ENCODE measurements around the gene SUGCT.

SUGCT gene

GRCh38 chr7:40474790-40475680 is 340.2 kb downstream of the SUGCT start:
- DNase-seq (ENCODE audit: low read depth): no peak

GRCh38 chr7:40475681-40475982 is 340.8 kb downstream of the SUGCT start:
- DNase-seq (ENCODE audit: low read depth): no peak

- DNase-seq (ENCODE audit: low read depth): no peak
These were observed 342.3 kb downstream of the SUGCT start for GRCh38 chr7:40477094-40477493.

GRCh38 chr7:40482845-40483244 is 348.0 kb downstream of the SUGCT start:
- DNase-seq (ENCODE audit: low read depth): no peak

- no peak for DNase-seq (ENCODE audit: low read depth)
These were observed 348.8 kb downstream of the SUGCT start for GRCh38 chr7:40483630-40484029.

- no peak for DNase-seq (ENCODE audit: low read depth)
These were observed 355.2 kb downstream of the SUGCT start for GRCh38 chr7:40489844-40490602.

GRCh38 chr7:40490603-40490924 is 355.8 kb downstream of the SUGCT start:
- no peak for DNase-seq (ENCODE audit: low read depth)

- DNase-seq (ENCODE audit: low read depth): no peak
These were observed 358.1 kb downstream of the SUGCT start for GRCh38 chr7:40492946-40493345.

GRCh38 chr7:40493609-40494051 is 358.8 kb downstream of the SUGCT start:
- no peak for DNase-seq (ENCODE audit: low read depth)

GRCh38 chr7:40498924-40499510 is 364.2 kb downstream of the SUGCT start:
- no peak for DNase-seq (ENCODE audit: low read depth)

GRCh38 chr7:40499718-40500117 is 364.9 kb downstream of the SUGCT start:
- no peak for DNase-seq (ENCODE audit: low read depth)

- no peak for DNase-seq (ENCODE audit: low read depth)
These were observed 365.4 kb downstream of the SUGCT start for GRCh38 chr7:40500219-40500618.

GRCh38 chr7:40502359-40502758 is 367.6 kb downstream of the SUGCT start:
- DNase-seq (ENCODE audit: low read depth): no peak

- no peak for DNase-seq (ENCODE audit: low read depth)
These were observed 371.4 kb downstream of the SUGCT start for GRCh38 chr7:40506158-40506557.

GRCh38 chr7:40507166-40507565 is 372.4 kb downstream of the SUGCT start:
- DNase-seq (ENCODE audit: low read depth): no peak

- DNase-seq (ENCODE audit: low read depth): no peak
These were observed 374.6 kb downstream of the SUGCT start for GRCh38 chr7:40509287-40509996.

- DNase-seq (ENCODE audit: low read depth): no peak
These were observed 381.6 kb downstream of the SUGCT start for GRCh38 chr7:40516376-40516775.

GRCh38 chr7:40519009-40519408 is 384.2 kb downstream of the SUGCT start:
- no peak for DNase-seq (ENCODE audit: low read depth)

GRCh38 chr7:40520986-40521738 is 386.4 kb downstream of the SUGCT start:
- DNase-seq (ENCODE audit: low read depth): no peak

GRCh38 chr7:40525764-40526163 is 391.0 kb downstream of the SUGCT start:
- no peak for DNase-seq (ENCODE audit: low read depth)

- DNase-seq (ENCODE audit: low read depth): no peak
These were observed 392.3 kb downstream of the SUGCT start for GRCh38 chr7:40526951-40527715.

All from stimulated activated CD8-positive, alpha-beta memory T cell treated with anti-CD3 and anti-CD28 coated beads, Interleukin-12 subunit alpha, Interleukin-12 subunit beta, amount 100 ng/mL, for 4 hours (primary cell).